Activated naive CD8-positive, alpha-beta T cell treated with anti-CD3 and anti-CD28 coated beads, Interleukin-2, amount 50 U/mL, for 16 hours (primary cell): ENCODE data around the gene SELENBP1.
A peak's percentile ranks its signal among the peaks of the same experiment; 100 is the strongest.

Source experiments
- DNase-seq: peaks from one replicate; pipeline ENCODE4 v3.0.0-alpha.2; 2020; ENCODE audit warnings: low read depth, low spot score

The SELENBP1 gene

GRCh38 chr1:151344291-151344690 is 28.2 kb downstream of the SELENBP1 start:
- no peak for DNase-seq

GRCh38 chr1:151343587-151343986 is 28.9 kb downstream of the SELENBP1 start:
- DNase-seq = no peak

GRCh38 chr1:151342569-151342968 is 29.9 kb downstream of the SELENBP1 start:
- no peak for DNase-seq

GRCh38 chr1:151342021-151342420 is 30.5 kb downstream of the SELENBP1 start:
- DNase-seq = no peak

- no peak for DNase-seq
Observed at GRCh38 chr1:151340870-151341754, 31.4 kb downstream of the SELENBP1 start.

- DNase-seq = no peak
Observed at GRCh38 chr1:151336556-151336955, 35.9 kb downstream of the SELENBP1 start.

- no peak for DNase-seq
Observed at GRCh38 chr1:151334822-151335221, 37.7 kb downstream of the SELENBP1 start.

- no peak for DNase-seq
Observed at GRCh38 chr1:151327903-151328674, 44.4 kb downstream of the SELENBP1 start.

- peak; percentile 79 for DNase-seq
Observed at GRCh38 chr1:151327223-151327902, 45.1 kb downstream of the SELENBP1 start, which contains the start of gene PI4KB. Gene PI4KB, minus strand, starts transcription at chr1:151327416. Its CDS starts 10,935 bp downstream, at chr1:151316481.

GRCh38 chr1:151326619-151327222 is 45.8 kb downstream of the SELENBP1 start:
- peak; percentile 27 for DNase-seq

- DNase-seq = no peak
Observed at GRCh38 chr1:151325646-151326429, 46.7 kb downstream of the SELENBP1 start.

GRCh38 chr1:151325231-151325630 is 47.3 kb downstream of the SELENBP1 start:
- DNase-seq = no peak

GRCh38 chr1:151324390-151324930 is 48.0 kb downstream of the SELENBP1 start:
- DNase-seq = no peak

- no peak for DNase-seq
Observed at GRCh38 chr1:151318975-151319374, 53.5 kb downstream of the SELENBP1 start.

- no peak for DNase-seq
Observed at GRCh38 chr1:151315565-151316235, 56.8 kb downstream of the SELENBP1 start.
